Naive thymus-derived CD8-positive, alpha-beta T cell (primary cell): ENCODE measurements around the gene ANKRD37. TPM values are rescaled to one million over a fixed set of nuclear protein-coding genes. Genes with fewer than 3 reads are reported as not detected.

ENCODE experiments used
- ATAC-seq, 2 donors: fragments of 150-1000 bp; cut with Tn5 transposase in 1 of 2; sonication (Bioruptor Pico), chemical (Tn5 transposase) in 1 of 2; 1 replicate in 1 of 2; 2 replicates in 1 of 2; pipeline ENCODE4 v1.10.0; 2021; ENCODE audit warnings: mild to moderate bottlenecking in 2 of 2, moderate library complexity in 2 of 2
- POLR2A ChIA-PET: fragments of 350-600 bp; sonication (Branson Sonifier 250); formaldehyde crosslinking; loops from one replicate; lab custom pipeline; 2021; ENCODE audit warnings: antibody characterized with exemption; lab: Charles Lee
- DNase-seq, 10 donors: peaks; one replicate each; pipeline versions ENCODE4 v3.0.0 to v3.0.0-alpha.2; 2020 to 2022
- H3K27ac Mint-ChIP-seq, 10 donors: one replicate each; pipeline ENCODE4 v1.8.0; 2020 to 2022; ENCODE audit warnings: mild to moderate bottlenecking in 10 of 10, mixed read lengths in 10 of 10, moderate library complexity in 4 of 10, inconsistent platforms in 1 of 10
- H3K27me3 Mint-ChIP-seq, 5 donors: one replicate each; pipeline ENCODE4 v1.8.0; 2021 to 2022; ENCODE audit warnings: mixed read lengths in 5 of 5
- H3K36me3 Mint-ChIP-seq, 3 donors: one replicate each; pipeline ENCODE4 v1.8.0; 2020 to 2022; ENCODE audit warnings: mixed read lengths in 3 of 3, mild to moderate bottlenecking in 2 of 3, inconsistent platforms in 1 of 3
- H3K4me1 Mint-ChIP-seq, 4 donors: one replicate each; pipeline ENCODE4 v1.8.0; 2021 to 2022; ENCODE audit warnings: mixed read lengths in 4 of 4
- H3K4me3 Mint-ChIP-seq, 10 donors: one replicate each; pipeline ENCODE4 v1.8.0; 2020 to 2022; ENCODE audit warnings: mild to moderate bottlenecking in 10 of 10, mixed read lengths in 10 of 10, moderate library complexity in 6 of 10, inconsistent platforms in 1 of 10
- H3K9me3 Mint-ChIP-seq, 9 donors: one replicate each; pipeline ENCODE4 v1.8.0; 2020 to 2022; ENCODE audit warnings: mixed read lengths in 9 of 9, mild to moderate bottlenecking in 3 of 9, inconsistent platforms in 1 of 9, moderate library complexity in 1 of 9
- polyA plus RNA-seq, 3 donors: library from polyadenylated mRNA; unstranded; fragments of 300-500 nt; fragmentation: Illumina TruSeq; gene quantifications; one replicate each; pipeline ENCODE4 v1.2.3, GENCODE V29; 2021
- total RNA-seq, 8 experiments: library from RNA in 2 of 8; stranded (reverse) in 2 of 8; gene quantifications; one replicate each; pipeline ENCODE4 v1.2.3 and lab custom pipeline; 2021 to 2026

Gene ANKRD37
- total and polyA plus RNA-seq, 5 experiments from 2014 or later = 5.0 to 12.4 (median 9.9) TPM

DNA sequence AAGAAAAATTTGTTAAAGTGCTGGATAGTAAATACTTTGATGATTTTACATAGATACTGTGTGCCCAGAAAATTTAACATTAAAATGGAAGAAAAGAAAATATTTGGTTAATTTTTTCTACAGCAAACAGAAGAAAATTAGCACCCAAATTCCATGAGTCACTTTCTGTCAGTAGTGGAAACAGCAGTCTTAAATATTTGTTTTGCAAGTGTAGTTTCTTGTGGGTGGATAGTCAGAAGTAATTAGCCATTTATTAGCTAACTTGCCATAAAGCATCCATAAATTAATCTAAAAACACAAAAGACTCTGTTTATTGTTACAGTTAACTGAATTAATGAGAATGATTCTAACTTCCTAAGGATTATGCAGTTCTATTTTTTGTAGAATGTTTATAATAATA lies 38.8 kb downstream of the ANKRD37 start:
- Mint-ChIP-seq H3K27ac (no peak overlapping the region), H3K27me3 (peaks cover 0 to 10% (median 0%) of the 10 kb centered on the region in 5 donors), H3K4me3 (no peak overlapping the region), H3K9me3 (no peaks in the 10 kb centered on the region), H3K4me1 (no peaks in the 10 kb centered on the region), H3K36me3 (no peaks in the 10 kb centered on the region)
- POLR2A ChIA-PET = no interaction called here
- DNase-seq = no peak
- no peak for ATAC-seq

DNA sequence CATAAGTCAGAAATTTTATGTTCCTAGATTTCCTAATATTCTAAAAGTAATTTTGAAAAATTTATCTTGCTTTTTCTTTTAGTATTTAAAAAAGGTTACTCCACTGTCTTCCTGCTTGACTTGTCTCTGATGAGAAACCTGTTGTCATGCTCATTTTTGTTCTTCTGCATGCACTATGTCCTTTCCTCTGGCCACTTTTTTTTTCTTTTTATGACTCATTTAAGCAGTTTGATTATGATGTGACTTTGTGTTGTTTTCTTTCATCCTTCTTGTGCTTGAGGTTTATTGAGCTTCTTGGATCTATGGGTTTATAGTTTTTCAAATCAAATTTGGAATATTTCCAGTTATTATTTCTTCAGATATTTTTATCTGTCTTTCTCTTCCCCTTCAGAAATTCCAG lies 41.2 kb downstream of the ANKRD37 start:
- no peaks in the 10 kb centered on the region for H3K4me1 Mint-ChIP-seq
- H3K4me3 Mint-ChIP-seq = no peak overlapping the region
- POLR2A ChIA-PET = no interaction called here
- H3K27ac Mint-ChIP-seq = no peak overlapping the region
- peaks cover 0 to 19% (median 0%) of the 10 kb centered on the region in 5 donors for H3K27me3 Mint-ChIP-seq
- H3K9me3 Mint-ChIP-seq = no peaks in the 10 kb centered on the region
- DNase-seq = no peak
- ATAC-seq = no peak
- no peaks in the 10 kb centered on the region for H3K36me3 Mint-ChIP-seq

DNA sequence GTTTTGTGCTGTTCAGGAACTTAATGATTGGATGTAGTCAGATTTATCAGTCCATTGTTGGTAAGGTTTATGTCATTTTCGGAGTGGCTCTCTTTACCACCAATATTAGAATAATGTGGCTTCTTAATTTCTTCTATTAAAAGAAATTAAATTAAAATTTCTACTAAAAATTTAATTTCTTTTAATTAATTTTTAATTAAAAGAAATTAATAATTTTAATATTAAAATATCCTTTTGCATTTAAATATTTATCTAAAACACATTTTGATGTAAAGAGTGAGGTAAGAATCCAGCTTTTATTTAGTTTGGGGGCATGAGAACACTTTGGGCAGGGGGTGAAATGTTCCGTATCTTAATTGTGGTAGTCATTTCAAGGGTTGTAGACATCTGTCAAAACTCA lies 44.8 kb downstream of the ANKRD37 start:
- H3K36me3 Mint-ChIP-seq = no peaks in the 10 kb centered on the region
- no peak overlapping the region for H3K4me3 Mint-ChIP-seq
- peaks cover 0 to 21% (median 4%) of the 10 kb centered on the region in 5 donors for H3K27me3 Mint-ChIP-seq
- H3K4me1 Mint-ChIP-seq = no peaks in the 10 kb centered on the region
- ATAC-seq = no peak
- no peak overlapping the region for H3K27ac Mint-ChIP-seq
- POLR2A ChIA-PET = no interaction called here
- no peaks in the 10 kb centered on the region for H3K9me3 Mint-ChIP-seq
- no peak for DNase-seq

DNA sequence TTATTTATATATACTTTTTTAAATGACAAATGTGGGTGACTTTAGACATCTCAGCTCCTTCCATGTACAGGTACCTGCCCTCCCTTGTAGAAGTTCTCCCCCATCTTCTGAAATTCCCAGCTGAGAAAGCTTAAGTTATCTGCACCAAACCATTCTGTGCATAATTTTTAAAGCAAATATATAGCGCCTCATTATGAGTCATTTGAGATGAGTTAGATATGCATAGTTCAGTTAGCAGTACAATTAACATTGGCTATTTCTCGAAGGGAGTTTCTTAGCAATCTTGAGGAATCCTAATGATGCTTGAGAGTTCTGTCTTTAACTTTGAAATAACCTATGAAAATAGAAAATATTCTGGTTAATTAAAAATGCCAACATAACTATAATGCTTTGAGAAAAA lies 48.6 kb downstream of the ANKRD37 start:
- Mint-ChIP-seq H3K4me3 (no peak overlapping the region), H3K9me3 (no peaks in the 10 kb centered on the region), H3K27ac (no peak overlapping the region), H3K4me1 (no peaks in the 10 kb centered on the region), H3K27me3 (peaks cover 3 to 28% (median 7%) of the 10 kb centered on the region in 5 donors), H3K36me3 (no peaks in the 10 kb centered on the region)
- ATAC-seq (no peak), DNase-seq (no peak)
- POLR2A ChIA-PET = interaction anchor here (0.6 kb wide), 1 partner anchor 632 kb away, joined by 4 read pairs; no protein-coding TSS in a partner anchor

Other genes with a start within 250 kb of the ANKRD37 start
- 10 to 100 TPM; 37.2 to 38.3 TPM for gene CFAP97, start 192.8 kb upstream of the ANKRD37 start, total RNA-seq
- gene CFAP97, start 192.8 kb upstream of the ANKRD37 start, polyA plus RNA-seq = 10 to 100 TPM; 65.1 to 73.0 (median 71.0) TPM
- gene SNX25, start 187.2 kb upstream of the ANKRD37 start, total RNA-seq = 10 to 100 TPM; 14.6 to 16.6 TPM
- 1 to 10 TPM; 4.2 to 7.6 (median 4.6) TPM for gene SNX25, start 187.2 kb upstream of the ANKRD37 start, polyA plus RNA-seq
- 1 to 10 TPM in 1 of 2 experiments, under 1 TPM in 1; 0.74 to 1.4 TPM for gene LRP2BP, start 917 bp upstream of the ANKRD37 start, total RNA-seq
- gene LRP2BP, start 917 bp upstream of the ANKRD37 start, polyA plus RNA-seq = under 1 TPM; 0.16 to 0.24 (median 0.18) TPM
- 10 to 100 TPM; 22.9 to 34.8 TPM for gene UFSP2, start 29.1 kb downstream of the ANKRD37 start, total RNA-seq
- gene UFSP2, start 29.1 kb downstream of the ANKRD37 start, polyA plus RNA-seq = 10 to 100 TPM; 34.7 to 53.9 (median 45.2) TPM
- 1 to 10 TPM; 1.3 to 1.4 TPM for gene CCDC110, start 74.9 kb downstream of the ANKRD37 start, total RNA-seq
- under 1 TPM; 0.27 to 0.97 (median 0.47) TPM for gene CCDC110, start 74.9 kb downstream of the ANKRD37 start, polyA plus RNA-seq
- gene PDLIM3, start 138.7 kb downstream of the ANKRD37 start, total RNA-seq = not detected
- not detected for gene PDLIM3, start 138.7 kb downstream of the ANKRD37 start, polyA plus RNA-seq